EH (cell line): ENCODE results near the gene SMARCD1.

Experiments used
- DNase-seq: peaks from one replicate; pipeline ENCODE4 v3.0.0-alpha.2; 2015; ENCODE audit warnings: low read depth

SMARCD1 gene

DNA sequence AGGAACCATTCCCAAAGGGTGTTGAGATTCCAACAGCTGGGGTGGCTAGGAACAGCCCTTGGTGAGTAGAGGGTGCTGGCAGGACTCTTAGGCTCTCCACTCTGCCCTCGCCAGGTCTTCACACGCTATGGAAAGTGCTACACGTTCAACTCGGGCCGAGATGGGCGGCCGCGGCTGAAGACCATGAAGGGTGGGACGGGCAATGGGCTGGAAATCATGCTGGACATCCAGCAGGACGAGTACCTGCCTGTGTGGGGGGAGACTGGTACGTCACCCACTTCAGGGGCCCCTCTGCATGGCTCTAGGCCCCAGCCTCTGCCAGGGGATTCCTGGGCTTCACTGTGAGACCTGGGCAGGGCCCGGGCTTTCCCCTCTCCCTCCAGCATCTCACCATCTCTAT is 8.0 kb upstream of the SMARCD1 start:
- no peak for DNase-seq

- no peak for DNase-seq
Observed at GRCh38 chr12:50078281-50078680, 6.9 kb upstream of the SMARCD1 start.

DNA sequence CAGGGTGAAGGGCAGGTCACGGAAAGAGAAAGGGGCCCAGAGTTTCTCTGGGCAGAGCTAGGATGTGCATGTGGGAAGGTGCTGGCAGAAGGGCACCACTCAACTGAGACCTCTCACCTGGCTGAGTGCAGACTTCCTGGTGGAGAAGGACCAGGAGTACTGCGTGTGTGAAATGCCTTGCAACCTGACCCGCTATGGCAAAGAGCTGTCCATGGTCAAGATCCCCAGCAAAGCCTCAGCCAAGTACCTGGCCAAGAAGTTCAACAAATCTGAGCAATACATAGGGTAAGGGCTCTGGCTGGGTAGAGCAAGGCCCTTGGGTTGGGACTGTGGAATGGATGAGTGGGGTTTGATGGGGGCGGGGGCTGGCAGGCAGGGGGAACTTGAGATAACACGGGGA is 5.4 kb upstream of the SMARCD1 start:
- DNase-seq: no peak

- no peak for DNase-seq
Observed at GRCh38 chr12:50081096-50081808, 3.9 kb upstream of the SMARCD1 start.

GRCh38 chr12:50082644-50083043 is 2.5 kb upstream of the SMARCD1 start:
- no peak for DNase-seq

DNA sequence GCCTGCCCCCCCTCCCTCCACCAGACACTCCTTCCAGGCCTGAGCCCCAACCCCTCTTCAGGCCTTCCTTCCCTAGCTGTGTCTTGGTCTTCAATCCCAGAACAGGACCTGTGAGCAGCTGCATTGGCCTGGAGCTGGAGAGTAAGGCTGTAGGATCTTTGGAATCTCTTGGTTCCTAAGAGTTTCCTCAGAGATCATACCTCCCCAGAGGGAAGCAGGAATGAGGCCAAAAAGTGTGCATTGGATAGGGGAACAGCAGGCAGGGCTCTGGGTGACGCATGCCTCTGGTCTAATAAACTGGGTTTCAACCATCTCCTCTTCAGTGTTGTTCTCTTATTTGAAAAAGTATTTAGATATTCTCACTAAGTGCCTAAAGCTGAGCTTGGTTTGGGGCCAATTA is 1.8 kb upstream of the SMARCD1 start:
- DNase-seq: peak; percentile 38

GRCh38 chr12:50084409-50084774 is 750 bp upstream of the SMARCD1 start:
- peak; percentile 13 for DNase-seq

GRCh38 chr12:50085615-50086072 is 502 bp downstream of the SMARCD1 start:
- DNase-seq: no peak

DNA sequence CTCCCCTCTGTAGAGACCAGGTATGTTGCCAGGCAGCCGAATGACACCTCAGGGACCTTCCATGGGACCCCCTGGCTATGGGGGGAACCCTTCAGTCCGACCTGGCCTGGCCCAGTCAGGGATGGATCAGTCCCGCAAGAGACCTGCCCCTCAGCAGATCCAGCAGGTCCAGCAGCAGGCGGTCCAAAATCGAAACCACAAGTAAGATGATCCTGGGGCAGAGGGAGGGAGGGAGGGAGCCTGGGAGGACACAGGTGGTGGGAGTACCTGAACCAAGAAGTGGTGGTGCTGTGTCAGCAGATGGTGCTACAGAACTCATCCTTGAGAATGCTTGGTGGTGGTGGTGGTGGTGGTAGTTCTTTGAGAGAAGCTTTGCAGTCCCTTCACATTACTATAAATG is 1.0 kb downstream of the SMARCD1 start:
- DNase-seq: no peak

- DNase-seq: no peak
Observed at GRCh38 chr12:50087151-50087550, 2.0 kb downstream of the SMARCD1 start.

- DNase-seq: peak; percentile 75
Observed at GRCh38 chr12:50087995-50088394, 2.9 kb downstream of the SMARCD1 start.

- DNase-seq: peak; percentile 66
Observed at GRCh38 chr12:50088577-50089335, 3.6 kb downstream of the SMARCD1 start.

DNA sequence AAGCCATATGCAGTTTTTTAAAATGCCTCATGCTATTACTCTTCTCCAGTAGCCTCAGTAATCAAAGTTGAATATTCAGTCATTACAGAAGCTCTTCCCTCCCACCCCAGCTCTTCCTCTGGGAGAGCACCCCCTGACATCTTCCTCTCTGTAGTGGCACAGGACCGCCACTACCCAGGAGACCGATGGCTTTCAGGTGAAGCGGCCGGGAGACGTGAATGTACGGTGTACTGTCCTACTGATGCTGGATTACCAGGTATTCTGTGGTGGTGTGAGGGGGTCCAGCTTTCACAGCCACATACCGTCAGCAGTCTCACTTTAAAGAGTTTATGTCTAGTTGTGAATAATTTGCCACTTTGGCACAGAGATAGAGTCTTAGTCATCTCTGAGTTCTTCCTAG is 4.6 kb downstream of the SMARCD1 start:
- no peak for DNase-seq

DNA sequence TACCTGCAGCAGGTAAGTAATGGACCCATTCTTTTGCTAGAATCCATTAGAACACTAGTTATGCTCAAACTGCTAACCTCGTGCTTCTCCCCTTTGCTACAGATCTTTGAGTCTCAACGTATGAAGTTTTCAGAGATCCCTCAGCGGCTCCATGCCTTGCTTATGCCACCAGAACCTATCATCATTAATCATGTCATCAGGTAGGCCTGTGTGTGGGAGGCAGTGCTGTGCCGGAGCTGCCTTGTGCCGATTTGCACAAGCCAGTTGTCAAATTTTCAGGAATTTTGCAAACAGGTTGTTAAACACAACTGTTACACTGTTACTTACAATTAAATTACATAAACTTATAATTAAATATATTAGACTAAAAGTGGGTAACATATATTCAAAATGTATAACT is 5.2 kb downstream of the SMARCD1 start:
- no peak for DNase-seq

DNA sequence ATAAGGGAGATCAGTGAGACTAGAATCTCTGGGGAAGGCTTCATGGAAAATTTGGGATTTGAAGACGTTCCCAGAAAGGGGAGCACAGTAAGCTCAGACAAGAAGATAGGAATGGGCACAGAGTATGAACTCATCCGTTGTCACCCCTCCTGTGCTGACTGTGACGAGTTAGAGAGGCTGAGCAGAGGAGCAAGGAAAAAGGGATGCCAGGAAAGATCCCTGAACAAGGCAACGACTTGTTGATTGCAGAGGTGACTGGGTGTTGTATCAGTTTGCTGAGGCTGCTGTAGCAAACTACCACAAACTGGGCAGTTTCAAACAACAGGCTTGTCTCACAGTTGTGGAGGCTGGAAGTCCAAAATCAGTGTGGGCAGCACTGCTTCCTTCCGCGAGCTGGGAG is 12.8 kb downstream of the SMARCD1 start:
- no peak for DNase-seq

GRCh38 chr12:50099302-50100008 is 14.3 kb downstream of the SMARCD1 start:
- peak; percentile 73 for DNase-seq

GRCh38 chr12:50100561-50100960 is 15.4 kb downstream of the SMARCD1 start:
- no peak for DNase-seq

GRCh38 chr12:50101663-50102062 is 16.5 kb downstream of the SMARCD1 start:
- peak; percentile 60 for DNase-seq

- DNase-seq: no peak
Observed at GRCh38 chr12:50102131-50102531, 17.0 kb downstream of the SMARCD1 start.

DNA sequence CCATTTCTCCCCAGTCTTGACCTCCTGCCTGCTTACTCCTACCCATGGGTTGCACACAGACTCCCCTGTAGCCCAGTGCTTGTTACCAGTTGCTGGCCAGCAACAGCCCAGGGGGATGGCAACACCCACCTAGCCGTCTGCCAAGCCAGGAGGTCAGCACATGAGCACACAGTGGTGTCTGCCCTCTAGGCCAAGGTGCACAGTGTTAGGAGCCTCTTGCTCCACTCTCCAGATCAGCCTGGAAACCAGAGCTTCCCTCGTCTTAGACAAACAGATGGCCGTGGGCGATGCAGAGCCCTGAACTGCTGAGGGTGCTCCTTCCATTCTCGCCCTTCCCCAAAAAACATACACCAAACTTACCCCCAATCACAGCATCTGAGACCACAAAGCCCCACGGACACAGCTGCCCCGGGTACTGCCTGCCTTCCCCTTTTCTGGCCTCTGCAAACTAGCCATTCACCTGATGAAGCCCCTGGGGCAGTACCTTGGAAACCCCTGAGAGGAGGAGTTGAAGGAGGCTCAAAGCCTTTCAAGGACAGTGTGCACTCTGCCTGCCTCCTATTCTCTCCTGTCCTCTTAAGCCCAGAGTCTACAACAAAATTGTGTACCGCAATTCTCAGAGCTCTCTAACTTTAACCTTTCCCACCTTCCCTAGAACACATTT is 17.6 kb downstream of the SMARCD1 start:
- no peak for DNase-seq

DNA sequence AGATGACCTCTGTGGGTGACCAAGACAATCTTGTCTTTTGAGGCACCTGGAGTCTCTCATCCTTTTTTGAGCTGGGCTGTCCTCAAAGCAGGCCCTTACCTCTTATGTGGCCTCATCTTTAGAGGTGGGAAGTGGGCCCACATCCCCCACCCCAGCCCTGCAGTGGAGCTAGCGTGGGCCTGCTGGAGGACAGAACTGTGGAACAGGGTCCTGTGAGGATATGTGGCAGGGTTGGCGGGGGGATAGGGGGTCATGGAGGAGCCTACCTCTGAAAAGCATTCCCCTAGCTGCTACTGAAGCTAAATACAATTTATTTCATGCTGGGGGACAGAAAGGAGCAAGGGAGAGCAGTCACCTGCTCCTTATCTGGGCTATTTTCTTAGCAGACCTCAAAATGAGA is 18.2 kb downstream of the SMARCD1 start:
- no peak for DNase-seq

GRCh38 chr12:50103767-50104321 is 18.7 kb downstream of the SMARCD1 start, which contains the start of gene GPD1:
Gene GPD1, plus strand, starts transcription at chr12:50104008. Its CDS starts 43 bp downstream, at chr12:50104051.
- DNase-seq: peak; percentile 54
